ENCODE measurements around the gene GPR33. TPM values are rescaled to one million over a fixed set of nuclear protein-coding genes. Genes with fewer than 3 reads are reported as not detected.

Gene GPR33
- total and polyA plus RNA-seq, 2 of the 8 experiments (the other 6 are each of a cell fraction or from before 2014, with no cell fraction given) = not detected

- no peak overlapping the region for H3K18ac ChIP-seq (ENCODE audit: extremely low read depth, low read length)
- no peak overlapping the region for H3K4ac ChIP-seq (replicated peaks; ENCODE audit: insufficient read length, low read depth, low read length)
- no peak overlapping the region for H2BK12ac ChIP-seq (ENCODE audit: low read depth, low read length)
- no peak overlapping the region for H2BK20ac ChIP-seq (ENCODE audit: low read length)
- no peaks in the 10 kb centered on the region for H3K36me3 ChIP-seq (ENCODE audit: control insufficient read depth in 2 of 4, insufficient read depth in 4 of 4, low read length in 3 of 4)
- no peak overlapping the region for H3K4me3 ChIP-seq (ENCODE audit: extremely low read depth in 1 of 4, insufficient read depth in 2 of 4, low read depth in 3 of 4, low read length in 4 of 4)
- H3K23me2 ChIP-seq (ENCODE audit: low read depth, low read length) = no peaks in the 10 kb centered on the region
- no peaks in the 10 kb centered on the region for H3K79me2 ChIP-seq (ENCODE audit: control insufficient read depth in 1 of 2, insufficient read depth in 2 of 2, low read length in 2 of 2)
- H4K8ac ChIP-seq (ENCODE audit: extremely low read depth, insufficient read depth, low read length) = no peak overlapping the region
- no peak overlapping the region for H3K4me2 ChIP-seq (ENCODE audit: insufficient read depth in 1 of 2, low read depth in 2 of 2, low read length in 2 of 2)
- no peaks in the 10 kb centered on the region for H4K20me1 ChIP-seq (replicated peaks in 1 of 2; ENCODE audit: control insufficient read depth in 1 of 2, insufficient read depth in 2 of 2, low read length in 2 of 2)
- no peaks in the 10 kb centered on the region for H3K9me3 ChIP-seq (ENCODE audit: insufficient read depth in 2 of 2, low read depth in 1 of 2, low read length in 1 of 2)
- H3K56ac ChIP-seq (replicated peaks; ENCODE audit: insufficient read length, low read depth, low read length) = no peak overlapping the region
- no peak overlapping the region for H2BK5ac ChIP-seq (ENCODE audit: low read depth, low read length)
- H3K79me1 ChIP-seq (ENCODE audit: low read depth, low read length) = no peaks in the 10 kb centered on the region
- ChIA-PET POLR2A (ENCODE audit: partially characterized antibody) (no interaction called here), CTCF (ENCODE audit: partially characterized antibody) (interaction anchor here (0.6 to 1.6 kb wide), 3 partner anchors 178 to 847 kb away, joined by 3 to 7 read pairs (median 3); no protein-coding TSS in a partner anchor)
- H4K5ac ChIP-seq (ENCODE audit: insufficient read length, low read depth, low read length) = no peak overlapping the region
- H3K27me3 ChIP-seq (replicated peaks in 1 of 4; ENCODE audit: control insufficient read depth in 3 of 4, extremely low read depth in 1 of 4, insufficient read depth in 3 of 4, low read length in 3 of 4) = no peaks in the 10 kb centered on the region
- DNase-seq (ENCODE audit: low read depth in 1 of 2, low spot score in 2 of 2) (no peak), FAIRE-seq (no peak)
- TF ChIP-seq SUZ12 (IDR thresholded peaks at IDR 0.05; ENCODE audit: low read length) (no peak), JUND (IDR thresholded peaks at IDR 0.05; ENCODE audit: low read length) (no peak), JUN (IDR thresholded peaks at IDR 0.05; ENCODE audit: low read depth, low read length) (no peak), ASH2L (IDR thresholded peaks at IDR 0.05; ENCODE audit: low read length) (no peak), FOSL1 (IDR thresholded peaks at IDR 0.05; ENCODE audit: insufficient read depth, low read depth, low read length) (no peak)
- no peak overlapping the region for H4K91ac ChIP-seq (replicated peaks; ENCODE audit: insufficient read length, low read length)
- H3K14ac ChIP-seq (ENCODE audit: insufficient read length) = no peak overlapping the region
- H3K27ac ChIP-seq (ENCODE audit: low read depth, low read length) = no peak overlapping the region
- no peaks in the 10 kb centered on the region for H3K4me1 ChIP-seq (replicated peaks in 1 of 4; ENCODE audit: control insufficient read depth in 3 of 4, insufficient read depth in 4 of 4, low read length in 3 of 4)
- no peak overlapping the region for H2AK5ac ChIP-seq (ENCODE audit: low read depth, low read length)
- H2BK15ac ChIP-seq (ENCODE audit: low read length) = no peak overlapping the region
- no peak overlapping the region for H2AFZ ChIP-seq (ENCODE audit: low read length)
- H3K9ac ChIP-seq (replicated peaks in 1 of 4; ENCODE audit: extremely low read depth in 1 of 4, low read depth in 3 of 4, low read length in 3 of 4) = no peak overlapping the region
- H2BK120ac ChIP-seq (replicated peaks; ENCODE audit: low read depth, low read length) = no peak overlapping the region
- H3K23ac ChIP-seq (ENCODE audit: insufficient read length) = no peak overlapping the region
- WGBS, 2 experiments (ENCODE audit: extremely low coverage in 1 of 2, insufficient coverage in 1 of 2, insufficient read length in 1 of 2, insufficient replicate concordance in 2 of 2, low coverage in 1 of 2, low lambda C conversion rate in 2 of 2, missing lambda C conversion rate in 1 of 2) = 100% methylated on average over 1 of the region's 1 CpG; no CpG with 5 or more reads in 1 of the 2 experiments
These were observed 17.6 kb upstream of the GPR33 start for GRCh38 chr14:31505411-31505810.

Measured in H1 (cell line).